GM18867 (cell line): ENCODE measurements around the gene DXO.

Experiments
- ATAC-seq: cut with Tn5 transposase; IDR thresholded peaks from one replicate; pipeline ENCODE4 v1.9.1; 2021; ENCODE audit warnings: mild to moderate bottlenecking, moderate library complexity; ENCODE audit not compliant: unreplicated experiment

Gene DXO

GRCh38 chr6:31958741-31959739, 12.9 kb downstream of the DXO start, which contains the start of the genes NELFE and SKIC2:
Gene NELFE (minus strand): TSS chr6:31958971. CDS start chr6:31958446, 525 bp downstream.
Gene SKIC2 (plus strand): TSS chr6:31959175. CDS start chr6:31959193, 18 bp downstream.
- ATAC-seq: peak; percentile 93

- ATAC-seq: no peak
Observed at GRCh38 chr6:31958412-31958740, 13.6 kb downstream of the DXO start.

GRCh38 chr6:31956796-31957195, 15.1 kb downstream of the DXO start:
- no peak for ATAC-seq

- no peak for ATAC-seq
Observed at GRCh38 chr6:31954511-31954910, 17.4 kb downstream of the DXO start.

- ATAC-seq: no peak
Observed at GRCh38 chr6:31952890-31953289, 19.0 kb downstream of the DXO start.

GRCh38 chr6:31952140-31952805, 19.7 kb downstream of the DXO start:
- no peak for ATAC-seq

GRCh38 chr6:31949926-31950548, 21.9 kb downstream of the DXO start:
- no peak for ATAC-seq

GRCh38 chr6:31948753-31949413, 23.1 kb downstream of the DXO start:
- no peak for ATAC-seq

- no peak for ATAC-seq
Observed at GRCh38 chr6:31948306-31948705, 23.6 kb downstream of the DXO start.

GRCh38 chr6:31947864-31948263, 24.1 kb downstream of the DXO start:
- no peak for ATAC-seq

- no peak for ATAC-seq
Observed at GRCh38 chr6:31947070-31947675, 24.8 kb downstream of the DXO start.

- no peak for ATAC-seq
Observed at GRCh38 chr6:31946370-31946885, 25.5 kb downstream of the DXO start.

GRCh38 chr6:31945507-31946369, 26.2 kb downstream of the DXO start, which contains the start of gene CFB:
Gene CFB (plus strand): TSS chr6:31946095. CDS start chr6:31946222, 127 bp downstream.
- ATAC-seq: no peak

GRCh38 chr6:31945154-31945506, 26.8 kb downstream of the DXO start:
- ATAC-seq: no peak

- ATAC-seq: no peak
Observed at GRCh38 chr6:31943742-31944141, 28.2 kb downstream of the DXO start.

GRCh38 chr6:31940256-31940664, 31.7 kb downstream of the DXO start:
- ATAC-seq: no peak

- ATAC-seq: no peak
Observed at GRCh38 chr6:31935823-31936222, 36.1 kb downstream of the DXO start.

- ATAC-seq: no peak
Observed at GRCh38 chr6:31935021-31935420, 36.9 kb downstream of the DXO start.

GRCh38 chr6:31933537-31933936, 38.4 kb downstream of the DXO start:
- no peak for ATAC-seq
